ENCODE measurements around the gene PURA.

PURA gene

DNA sequence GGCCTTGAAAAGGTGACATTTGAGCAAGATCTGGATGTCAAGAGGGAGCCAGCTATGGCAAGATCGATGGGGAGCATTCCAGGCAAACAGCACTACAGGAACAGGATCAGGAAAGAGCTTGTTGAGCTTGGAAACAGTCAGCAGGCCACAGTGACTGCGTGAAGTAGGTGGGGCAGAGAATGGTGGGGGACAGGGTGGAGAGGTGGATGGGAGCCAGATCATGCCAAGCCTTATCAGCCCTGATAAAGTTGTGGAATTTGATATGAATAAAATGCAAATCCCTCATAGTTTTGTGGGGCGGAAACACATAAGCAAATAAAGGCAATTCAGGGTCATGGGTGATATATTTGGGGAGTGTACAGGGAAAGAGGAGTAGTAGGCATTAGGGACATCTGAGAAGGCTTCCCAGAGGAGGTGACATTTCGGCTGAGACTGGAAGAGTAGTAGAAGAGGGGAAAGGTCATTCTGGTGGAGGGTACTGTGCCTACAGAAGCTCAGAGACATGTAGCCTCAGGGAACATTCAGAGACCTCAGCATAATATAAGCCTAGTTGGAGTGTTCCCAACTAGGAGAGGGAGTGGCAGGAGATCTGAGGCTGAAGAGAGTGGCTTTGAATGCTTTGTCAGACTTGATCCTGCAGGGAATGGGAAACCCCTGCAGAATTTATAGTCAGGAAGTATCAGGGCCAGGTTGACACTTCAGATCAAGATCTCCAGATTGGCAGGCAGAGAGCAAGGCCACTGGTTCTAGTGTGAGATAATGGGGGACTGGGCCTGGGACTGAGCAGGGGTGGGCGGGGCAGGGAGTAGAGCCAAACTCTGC, 51.4 kb downstream of the PURA start:
- DNase-seq = no peak

DNA sequence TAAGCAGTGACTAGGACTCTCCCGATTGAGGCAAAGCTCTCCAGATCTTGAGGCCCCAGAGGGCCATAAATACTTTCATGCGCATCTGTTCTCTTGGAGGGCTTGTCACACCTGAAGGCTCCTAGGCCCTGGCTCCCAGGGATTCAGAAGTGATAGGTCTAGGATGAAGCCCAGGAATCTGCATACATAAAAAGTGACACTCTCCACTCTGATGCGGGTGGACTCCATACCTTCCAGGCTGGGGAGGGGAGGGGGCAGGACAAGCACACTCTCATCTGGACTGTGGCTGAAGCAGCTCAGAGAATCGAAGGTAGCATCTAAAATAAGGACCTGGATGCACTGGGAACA, 52.0 kb downstream of the PURA start:
- DNase-seq = no peak

DNA sequence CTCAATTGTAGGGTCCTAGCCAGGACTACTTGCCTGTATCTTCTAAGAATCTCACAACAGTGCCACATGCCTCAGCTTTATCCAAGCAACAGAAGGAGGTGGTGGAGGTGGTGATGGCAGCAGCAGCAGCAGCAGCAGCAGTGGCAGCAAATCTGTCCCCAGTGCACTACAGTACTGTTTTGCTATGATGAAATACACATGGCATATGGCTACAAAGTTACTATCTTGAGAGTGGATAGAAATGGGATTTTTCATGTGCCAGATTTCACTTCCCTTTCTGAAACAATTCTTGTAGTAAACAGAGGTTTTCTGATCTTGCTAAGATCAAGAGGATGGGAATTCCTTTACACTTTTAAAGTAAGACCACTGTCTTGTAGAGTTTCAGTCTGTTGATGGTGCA, 53.0 kb downstream of the PURA start:
- DNase-seq = no peak

DNA sequence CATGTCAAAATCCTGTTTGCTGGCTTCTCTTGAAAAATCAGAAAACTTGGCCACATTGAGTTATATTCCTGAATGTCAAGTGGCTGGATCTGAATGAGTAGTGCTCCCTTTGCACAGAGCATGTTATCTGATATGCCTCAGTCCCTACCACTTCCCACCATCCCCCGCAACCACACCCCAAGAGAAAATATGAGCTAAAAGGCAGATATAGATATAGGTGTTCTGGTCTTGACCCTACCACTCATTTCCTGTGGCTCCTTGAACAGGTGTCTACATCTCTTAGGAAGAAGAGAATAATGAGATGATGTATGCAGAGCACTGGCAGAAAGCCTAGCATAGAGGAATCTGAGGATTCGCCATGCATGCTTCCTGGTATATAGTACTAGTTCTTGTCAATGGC, 54.5 kb downstream of the PURA start:
- DNase-seq = no peak

DNA sequence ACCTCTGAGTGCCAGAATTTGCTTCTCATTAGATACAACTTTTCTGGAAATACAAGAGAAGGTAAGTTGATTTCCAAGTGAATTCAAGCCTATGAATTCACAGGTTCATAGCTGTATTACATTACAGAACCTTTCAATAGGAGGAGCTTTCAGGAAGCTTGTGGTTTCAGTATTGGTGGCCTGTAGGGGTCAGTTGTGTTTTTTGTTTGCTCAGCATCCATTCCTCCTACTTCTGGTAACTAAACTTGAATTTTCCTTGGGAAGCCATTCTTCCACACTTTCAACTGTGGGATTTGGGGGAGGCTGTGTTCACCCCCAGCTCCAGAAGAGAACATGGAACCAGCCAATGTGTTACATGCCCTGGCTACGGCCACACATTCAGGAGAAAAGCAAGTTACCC, 55.5 kb downstream of the PURA start:
- no peak for DNase-seq

DNA sequence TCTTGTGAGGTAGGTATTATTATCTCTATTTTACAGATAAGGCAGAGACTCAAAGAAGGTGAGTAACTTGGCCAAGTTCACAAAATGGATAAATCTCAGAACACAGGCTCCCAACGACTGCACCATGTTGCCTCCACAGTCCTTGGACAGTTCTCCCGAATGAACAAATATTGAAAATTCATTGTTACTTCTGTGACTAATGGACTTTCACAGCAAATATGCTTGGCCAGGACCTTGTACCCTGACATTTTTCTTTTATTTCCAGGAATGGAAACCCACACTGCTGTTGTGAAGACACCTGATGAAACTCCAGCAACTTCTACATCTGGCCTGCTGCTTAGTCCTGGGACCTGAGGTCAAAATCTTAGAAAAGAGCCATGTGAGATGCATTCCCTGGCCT, 58.6 kb downstream of the PURA start:
- no peak for DNase-seq

DNA sequence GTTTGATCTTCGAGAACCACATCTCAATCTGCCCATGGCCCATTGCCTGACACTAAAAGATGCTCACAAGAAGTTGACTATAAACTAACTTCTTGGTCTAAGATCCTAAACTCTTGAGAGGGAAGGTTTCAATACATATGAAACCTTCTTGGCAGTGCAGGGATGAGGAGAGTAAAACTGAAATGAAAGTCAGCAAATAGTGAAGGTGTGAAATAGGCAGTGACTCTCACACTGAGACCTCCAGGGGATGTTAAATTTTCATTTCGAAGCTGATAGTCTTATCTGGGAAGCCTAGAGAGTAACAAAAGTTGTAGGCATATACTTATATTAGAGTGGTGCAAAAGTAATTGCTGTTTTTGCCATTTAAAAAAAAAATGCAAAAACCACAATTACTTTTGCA, 60.1 kb downstream of the PURA start:
- no peak for DNase-seq

DNA sequence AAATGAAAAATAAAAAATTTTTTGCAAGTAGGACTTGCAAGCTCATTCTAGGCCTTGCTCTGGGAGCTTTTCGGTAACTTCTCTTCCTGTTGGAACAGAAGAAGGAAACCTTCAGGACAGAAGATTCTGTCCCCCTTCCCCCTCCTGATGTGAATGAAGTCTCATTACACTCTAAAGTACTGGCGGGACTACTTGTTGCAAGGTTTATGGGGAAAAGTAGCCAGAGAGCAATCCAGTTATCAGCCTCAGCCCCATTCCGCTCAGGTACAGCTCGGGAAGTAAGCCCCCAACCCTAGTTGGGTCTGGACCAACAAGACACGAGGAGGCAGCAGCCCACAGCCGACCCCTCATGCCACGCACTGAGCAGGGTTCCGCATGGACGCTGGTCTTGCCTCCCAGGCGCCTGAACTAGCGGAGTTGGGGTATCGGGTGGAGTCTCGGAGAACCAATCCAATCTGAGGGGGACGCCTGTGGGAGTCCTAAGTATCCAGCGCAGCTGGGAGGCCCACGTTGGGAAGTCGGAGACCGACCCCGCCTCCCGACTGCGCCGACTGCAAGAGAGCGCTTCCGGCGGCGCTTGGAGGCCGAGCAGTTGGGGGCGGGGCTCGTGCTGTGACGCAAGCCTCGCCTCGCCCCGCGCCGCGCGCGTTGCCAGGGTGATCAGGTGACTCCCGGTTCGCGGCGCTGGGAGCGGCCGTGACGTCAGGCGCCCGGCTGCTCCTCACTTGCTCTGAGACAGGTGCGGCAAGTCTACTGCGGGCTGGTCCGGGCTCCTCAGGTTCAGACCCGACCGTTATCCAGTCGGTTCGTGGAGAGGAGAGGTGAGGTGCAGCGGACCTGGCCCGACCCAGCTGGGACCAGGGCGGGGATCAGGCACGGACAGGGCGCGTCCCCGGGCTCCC, 60.8 kb downstream of the PURA start, which contains the start of gene CYSTM1:
Gene CYSTM1, plus strand, starts transcription at position 724 of the 902 bp plus-strand sequence. CDS start 19,278 bp downstream, outside the sequence.
- peak; percentile 91 for DNase-seq

Measured in NCI-H510A treated with DMSO at 0.1 percent for 48 hours (cell line).